HL-60/S4 treated with phorbol 12-myristate 13-acetate at 8.2 ng/mL for 4 days and 3 days (cell line): ENCODE results near the gene TSC22D3.
"Not testable (repeated sequence)": the region's sequence is repeated elsewhere in the genome, so short reads cannot be mapped to it uniquely, and the experiment has no call there.

Experiments
- in situ Hi-C: fragments of 300-500 bp; cut with MboI; formaldehyde crosslinking; loops from 2 replicates; pipeline ENCODE4 v1.15.0; 2022; ENCODE audit warnings: low sequenced_read_pairs

TSC22D3 gene

DNA sequence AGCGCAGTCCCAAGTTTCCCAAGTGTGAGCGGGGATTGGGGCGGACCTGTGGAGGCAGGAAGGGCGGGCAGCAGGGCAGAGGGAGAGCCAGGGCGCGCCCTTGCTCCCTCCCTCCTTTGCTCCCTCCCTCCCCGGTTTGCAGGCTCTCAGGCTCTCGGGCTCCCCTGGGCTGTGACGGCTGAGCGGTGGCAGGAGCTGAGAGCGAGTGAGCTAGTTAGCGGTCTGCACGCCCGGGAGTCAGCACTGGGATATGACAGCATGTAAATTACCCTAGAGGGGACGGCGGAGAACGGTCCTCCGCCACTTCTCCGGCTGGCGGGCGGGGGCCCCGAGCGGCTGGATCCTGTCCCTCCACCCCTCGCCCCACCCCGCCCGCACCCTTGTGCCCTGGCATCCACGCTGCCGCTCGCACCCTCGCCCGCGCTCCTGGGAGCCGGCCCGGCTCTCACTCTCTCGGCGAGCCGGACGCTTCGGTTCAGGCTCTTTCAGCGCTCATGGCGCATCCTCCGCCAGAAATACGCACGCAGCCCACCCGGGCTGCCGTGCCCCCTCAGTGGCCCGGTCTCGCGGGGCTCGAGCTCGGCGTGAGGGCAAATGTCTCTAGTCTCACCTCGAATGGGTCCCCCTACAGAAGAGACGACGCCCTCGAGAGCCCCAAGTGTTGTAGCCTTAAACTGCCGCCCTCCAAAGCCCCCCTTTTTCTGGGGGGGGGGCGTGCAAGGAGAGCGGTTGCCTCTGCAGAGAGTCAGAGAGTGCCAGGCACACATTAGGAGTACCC lies at the start of gene TSC22D3:
TSS of gene TSC22D3 (minus strand) at position 54 of the 778 bp plus-strand sequence. CDS start 368 bp downstream, outside the sequence.
- in situ Hi-C loops, result loop anchor here (10.0 kb wide), 1 partner anchor 111 kb away; no protein-coding TSS in a partner anchor

DNA sequence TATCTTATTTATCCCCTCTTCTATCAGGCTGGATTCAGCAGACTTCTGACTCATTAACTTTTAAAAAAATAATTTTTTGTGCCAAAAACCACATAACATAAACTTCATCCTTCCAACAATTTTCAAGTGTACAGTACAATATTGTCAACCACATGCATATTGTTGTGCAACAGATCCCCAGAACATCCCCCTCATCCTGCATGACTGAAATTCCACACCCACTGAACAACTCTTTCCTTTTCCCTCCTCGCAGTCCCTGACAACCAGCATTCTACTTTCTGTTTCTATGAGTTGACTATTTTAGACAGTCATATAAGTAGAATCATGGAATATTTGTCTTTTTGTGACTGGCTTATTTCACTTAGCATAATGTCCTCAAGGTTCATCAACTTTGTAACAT lies 47.9 kb upstream of the TSC22D3 start:
- in situ Hi-C loops, result no loop called here

GRCh38 chrX:107823042-107823441 lies 47.5 kb upstream of the TSC22D3 start:
- in situ Hi-C loops, result no loop called here

GRCh38 chrX:107818900-107819521 lies 43.4 kb upstream of the TSC22D3 start:
- in situ Hi-C loops, result no loop called here

GRCh38 chrX:107810053-107810452 lies 34.5 kb upstream of the TSC22D3 start:
- in situ Hi-C loops, result not testable (repeated sequence)

DNA sequence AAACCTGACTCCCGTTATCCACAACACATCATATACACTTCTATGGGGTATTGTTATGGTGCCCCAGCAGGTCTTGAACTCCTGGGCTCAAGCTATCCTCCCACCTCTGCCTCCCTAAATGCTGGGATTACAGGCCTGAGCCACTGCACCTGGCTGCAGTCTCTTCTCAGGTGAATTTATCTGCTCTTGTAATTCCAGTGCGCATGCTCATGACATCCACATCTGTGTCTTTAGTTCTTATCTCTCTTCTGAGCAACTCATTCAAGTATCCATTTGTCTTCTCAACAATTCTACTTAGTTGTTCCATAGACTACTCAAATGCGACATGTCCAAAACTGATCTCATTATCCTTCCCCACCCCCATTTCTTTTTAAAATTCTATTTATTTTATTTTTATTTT lies 29.6 kb upstream of the TSC22D3 start:
- in situ Hi-C loops, result no loop called here

DNA sequence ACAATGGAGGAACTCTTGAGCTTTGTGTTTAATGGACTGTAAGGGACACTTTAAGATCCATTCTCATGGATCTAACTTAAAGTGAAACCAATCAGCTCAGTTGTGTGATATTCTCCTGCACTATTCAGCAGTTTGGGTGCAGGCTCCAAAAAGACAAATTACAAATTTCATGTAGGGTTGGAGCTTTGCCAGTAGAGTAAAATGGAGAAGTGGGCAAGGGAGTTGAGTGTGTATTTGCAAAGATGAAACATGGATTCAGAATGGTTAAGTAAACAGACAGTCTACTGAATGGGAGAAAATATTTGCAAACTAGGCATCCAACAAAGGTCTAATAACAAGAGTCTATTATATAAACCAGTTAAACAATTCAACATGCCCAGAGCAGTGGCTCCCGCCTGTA lies 28.8 kb upstream of the TSC22D3 start:
- in situ Hi-C loops, result no loop called here

- in situ Hi-C loops, result no loop called here
Measured at GRCh38 chrX:107787827-107788226, 12.2 kb upstream of the TSC22D3 start.

GRCh38 chrX:107780525-107780924 lies 4.9 kb upstream of the TSC22D3 start:
- in situ Hi-C loops, result no loop called here

GRCh38 chrX:107777536-107777832 lies 1.9 kb upstream of the TSC22D3 start, which contains the start of gene NCBP2L:
Gene NCBP2L (plus strand): TSS chrX:107777733. CDS start chrX:107794221, 16,488 bp downstream.
- in situ Hi-C loops, result loop anchor here (10.0 kb wide), 1 partner anchor 113 kb away; no protein-coding TSS in a partner anchor

- in situ Hi-C loops, result loop anchor here (10.0 kb wide), 1 partner anchor 112 kb away; no protein-coding TSS in a partner anchor
Measured at GRCh38 chrX:107776649-107777535, 1.3 kb upstream of the TSC22D3 start.

- in situ Hi-C loops, result loop anchor here (10.0 kb wide), 1 partner anchor 110 kb away; no protein-coding TSS in a partner anchor
Measured at GRCh38 chrX:107775000-107775733, 420 bp downstream of the TSC22D3 start.

DNA sequence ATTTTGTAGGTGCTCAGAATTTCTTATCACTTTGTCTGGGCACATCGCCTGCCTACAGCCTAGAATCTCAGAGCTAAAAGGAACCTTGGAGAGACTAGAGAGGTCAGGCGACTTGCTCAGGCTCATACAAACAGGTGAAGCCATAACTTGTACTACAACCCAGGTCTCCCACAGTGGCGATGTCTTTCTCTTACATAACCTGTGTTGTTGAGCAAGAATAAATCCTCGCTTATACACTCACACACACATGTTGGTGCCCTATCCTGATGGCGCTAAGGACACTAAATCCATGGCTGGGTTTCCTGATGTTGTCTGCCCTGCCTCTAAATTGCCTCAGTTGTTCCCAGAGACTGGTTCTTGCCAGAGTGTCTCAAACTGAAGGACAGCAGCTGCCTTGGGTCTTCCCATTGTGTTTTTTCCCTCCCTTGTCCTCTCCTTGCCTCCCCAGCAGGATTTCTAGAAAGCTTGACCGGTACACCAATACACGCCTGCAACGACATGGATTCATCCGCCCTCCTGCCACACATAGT lies 1.6 kb downstream of the TSC22D3 start:
- in situ Hi-C loops, result loop anchor here (10.0 kb wide), 1 partner anchor 109 kb away; no protein-coding TSS in a partner anchor

- in situ Hi-C loops, result loop anchor here (10.0 kb wide), 1 partner anchor 108 kb away; no protein-coding TSS in a partner anchor
Measured at GRCh38 chrX:107773206-107773605, 2.4 kb downstream of the TSC22D3 start.

- in situ Hi-C loops, result loop anchor here (10.0 kb wide), 1 partner anchor 105 kb away; no protein-coding TSS in a partner anchor
Measured at GRCh38 chrX:107769581-107770317, 5.8 kb downstream of the TSC22D3 start.

DNA sequence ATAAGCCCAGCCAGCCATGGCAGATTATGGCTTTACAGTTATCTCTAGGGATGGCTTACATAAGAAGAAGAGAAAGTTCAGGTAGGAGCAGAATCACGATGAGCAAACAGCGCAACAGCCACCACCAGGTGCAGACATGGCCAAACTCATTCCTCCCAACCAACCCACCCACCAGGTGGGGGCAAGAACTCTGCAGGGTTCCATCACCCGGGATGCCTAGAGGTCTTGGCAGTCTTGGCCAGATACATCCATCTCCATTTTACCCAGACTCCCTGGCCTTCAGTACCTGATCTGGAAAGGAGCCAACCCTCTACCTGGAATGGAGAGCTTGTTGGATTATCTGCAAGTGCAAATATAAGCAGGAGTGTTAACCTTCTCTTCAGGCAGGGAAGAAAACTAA lies 7.5 kb downstream of the TSC22D3 start:
- in situ Hi-C loops, result no loop called here

- in situ Hi-C loops, result no loop called here
Measured at GRCh38 chrX:107766470-107767150, 9.0 kb downstream of the TSC22D3 start.

- in situ Hi-C loops, result no loop called here
Measured at GRCh38 chrX:107764845-107765608, 10.6 kb downstream of the TSC22D3 start.
